Epithelial cell of esophagus (primary cell): ENCODE results near the gene DDX42.

ENCODE experiments used
- DNase-seq: peaks from one replicate; pipeline ENCODE4 v3.0.0; 2010; ENCODE audit warnings: low read depth
- H3K4me3 ChIP-seq: 2 replicates; pipeline ENCODE4 v1.5.1; 2011; ENCODE audit warnings: mild to moderate bottlenecking, low read length, control low read depth
- TF ChIP-seq, protein P1 (sequence below): IDR thresholded peaks from 2 replicates; pipeline ENCODE4 v1.5.1; 2011; ENCODE audit warnings: low read depth, mild to moderate bottlenecking, low read length, control low read depth, inconsistent platforms; ENCODE audit not compliant: insufficient read depth; ENCODE audit errors: missing control alignments

DDX42 gene

DNA sequence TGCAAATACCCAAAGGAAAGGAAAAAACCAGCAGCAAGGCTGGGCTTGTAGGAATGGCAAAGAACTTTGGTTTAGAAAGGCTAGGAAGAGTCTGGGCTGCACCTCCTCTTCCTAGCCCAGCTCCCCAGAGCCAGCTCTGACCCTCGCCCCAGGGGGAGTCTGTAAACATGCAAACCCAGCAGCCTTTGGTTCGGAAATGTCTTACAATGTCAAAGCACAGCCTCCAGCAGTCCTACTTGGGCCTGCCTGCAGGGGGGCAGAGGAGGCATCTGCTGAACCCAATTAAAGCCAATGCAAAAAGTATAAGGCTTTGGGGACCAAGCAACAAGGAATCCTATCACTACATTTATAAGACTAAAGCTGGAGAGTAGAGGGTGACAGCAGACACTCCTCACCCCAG is 58.5 kb downstream of the DDX42 start:
- no peak for DNase-seq
- no peak overlapping the region for H3K4me3 ChIP-seq
- TF ChIP-seq, protein P1, sequence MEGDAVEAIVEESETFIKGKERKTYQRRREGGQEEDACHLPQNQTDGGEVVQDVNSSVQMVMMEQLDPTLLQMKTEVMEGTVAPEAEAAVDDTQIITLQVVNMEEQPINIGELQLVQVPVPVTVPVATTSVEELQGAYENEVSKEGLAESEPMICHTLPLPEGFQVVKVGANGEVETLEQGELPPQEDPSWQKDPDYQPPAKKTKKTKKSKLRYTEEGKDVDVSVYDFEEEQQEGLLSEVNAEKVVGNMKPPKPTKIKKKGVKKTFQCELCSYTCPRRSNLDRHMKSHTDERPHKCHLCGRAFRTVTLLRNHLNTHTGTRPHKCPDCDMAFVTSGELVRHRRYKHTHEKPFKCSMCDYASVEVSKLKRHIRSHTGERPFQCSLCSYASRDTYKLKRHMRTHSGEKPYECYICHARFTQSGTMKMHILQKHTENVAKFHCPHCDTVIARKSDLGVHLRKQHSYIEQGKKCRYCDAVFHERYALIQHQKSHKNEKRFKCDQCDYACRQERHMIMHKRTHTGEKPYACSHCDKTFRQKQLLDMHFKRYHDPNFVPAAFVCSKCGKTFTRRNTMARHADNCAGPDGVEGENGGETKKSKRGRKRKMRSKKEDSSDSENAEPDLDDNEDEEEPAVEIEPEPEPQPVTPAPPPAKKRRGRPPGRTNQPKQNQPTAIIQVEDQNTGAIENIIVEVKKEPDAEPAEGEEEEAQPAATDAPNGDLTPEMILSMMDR: no peak

DNA sequence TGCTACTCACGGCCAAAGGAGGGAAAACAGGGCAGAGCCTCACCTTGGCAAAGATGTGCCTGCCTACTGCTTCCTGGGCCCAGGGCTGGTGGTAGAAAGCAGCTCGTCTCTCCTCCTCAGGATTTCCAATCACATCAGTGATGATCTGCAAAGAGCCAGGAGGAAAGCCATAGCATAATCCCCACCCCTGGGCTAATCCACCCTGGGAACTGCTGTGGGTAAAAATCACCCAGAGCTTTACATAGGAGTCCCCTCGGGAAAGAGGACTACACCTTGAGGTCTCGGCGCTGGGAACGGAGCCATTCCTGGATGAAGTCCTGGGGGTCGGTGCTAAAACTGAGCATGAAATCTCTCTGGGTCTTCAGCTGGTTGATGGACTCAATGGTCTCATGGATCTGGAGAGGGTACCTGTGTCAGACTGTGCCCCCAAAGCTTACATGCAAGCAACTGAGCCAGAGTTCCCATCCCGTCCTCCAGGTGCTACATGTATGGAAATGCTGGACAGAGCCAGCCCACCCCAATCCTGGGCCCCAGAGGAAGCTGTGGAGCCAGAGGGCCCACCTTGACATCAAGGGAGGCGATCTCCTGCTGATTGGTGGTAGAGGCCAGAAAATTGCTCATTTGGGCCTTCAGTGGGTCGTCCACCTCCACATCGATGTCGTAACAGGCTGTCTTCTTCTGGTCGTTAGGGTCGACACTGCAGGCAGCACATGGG is 59.2 kb downstream of the DDX42 start:
- TF ChIP-seq, protein P1: no peak
- DNase-seq: no peak
- no peak overlapping the region for H3K4me3 ChIP-seq

DNA sequence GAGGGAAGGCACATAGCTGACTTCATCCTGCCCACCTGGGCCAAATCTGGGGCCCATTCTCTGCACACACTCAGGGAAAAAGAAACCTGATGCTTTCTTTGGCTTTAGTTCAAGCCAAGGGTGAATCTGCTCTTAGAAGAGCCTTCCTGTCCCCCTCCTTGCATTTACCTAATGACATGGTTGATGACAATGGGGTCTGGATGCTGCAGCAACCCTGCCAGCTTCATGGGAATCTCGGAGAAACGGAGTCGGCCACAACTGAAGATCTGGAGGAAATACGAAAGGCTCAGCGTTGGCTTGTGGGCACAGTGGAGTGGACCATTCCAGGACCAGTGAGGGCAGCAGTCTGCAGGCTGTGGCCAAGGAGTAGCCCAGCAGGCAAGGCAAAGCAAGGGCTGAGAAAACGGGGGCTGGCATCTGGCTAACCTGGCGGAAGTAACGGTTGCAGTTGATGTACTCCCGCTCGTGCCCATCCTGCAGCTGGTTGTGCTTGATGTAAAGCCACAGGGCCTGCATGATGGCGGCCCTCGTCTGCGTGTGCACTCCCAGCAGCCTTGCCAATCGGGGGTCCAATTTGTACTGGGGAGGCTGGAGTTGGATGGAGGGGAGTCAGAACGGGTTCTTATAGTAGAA is 59.9 kb downstream of the DDX42 start:
- TF ChIP-seq, protein P1: no peak
- H3K4me3 ChIP-seq: no peak overlapping the region

DNA sequence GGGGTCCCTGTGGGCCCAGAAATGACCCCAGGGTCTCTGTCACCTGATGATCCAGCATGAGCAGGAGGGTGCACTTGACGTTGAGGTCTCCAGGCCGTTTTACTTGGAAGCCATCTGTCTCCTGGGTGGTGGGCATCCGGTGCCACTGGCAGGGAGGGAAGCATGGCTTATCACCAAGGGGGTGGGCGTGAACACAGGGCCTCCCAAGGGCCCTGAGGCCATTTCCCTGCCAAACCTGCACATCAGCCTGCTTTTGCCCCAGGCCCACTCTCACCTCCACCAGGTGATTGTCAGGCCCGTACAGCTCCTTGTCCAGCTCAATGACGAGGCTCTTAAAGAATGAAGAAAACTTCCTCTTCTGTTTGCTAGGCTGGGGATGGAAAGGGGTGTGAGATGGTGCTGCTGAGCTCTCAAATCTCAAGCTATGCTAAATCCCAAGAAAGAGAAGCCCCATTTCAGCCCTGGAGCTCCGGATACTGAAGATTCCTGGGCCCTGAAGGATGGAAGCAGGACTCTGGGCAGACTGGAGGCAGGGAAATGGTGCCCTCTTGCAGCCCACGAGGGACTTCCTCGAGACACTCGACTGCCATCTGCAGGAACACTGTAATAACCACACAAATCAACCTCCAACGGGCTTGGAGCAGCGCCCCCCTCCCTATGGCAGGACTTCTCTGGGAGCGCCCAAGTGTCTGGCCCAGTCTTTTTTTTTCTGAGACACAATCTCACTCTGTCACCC is 60.6 kb downstream of the DDX42 start:
- no peak overlapping the region for H3K4me3 ChIP-seq
- TF ChIP-seq, protein P1: peak; percentile 70
- DNase-seq: peak; percentile 83

More for the DNA sequence above, 59.9 kb downstream of the DDX42 start:
- no peak for DNase-seq

DNA sequence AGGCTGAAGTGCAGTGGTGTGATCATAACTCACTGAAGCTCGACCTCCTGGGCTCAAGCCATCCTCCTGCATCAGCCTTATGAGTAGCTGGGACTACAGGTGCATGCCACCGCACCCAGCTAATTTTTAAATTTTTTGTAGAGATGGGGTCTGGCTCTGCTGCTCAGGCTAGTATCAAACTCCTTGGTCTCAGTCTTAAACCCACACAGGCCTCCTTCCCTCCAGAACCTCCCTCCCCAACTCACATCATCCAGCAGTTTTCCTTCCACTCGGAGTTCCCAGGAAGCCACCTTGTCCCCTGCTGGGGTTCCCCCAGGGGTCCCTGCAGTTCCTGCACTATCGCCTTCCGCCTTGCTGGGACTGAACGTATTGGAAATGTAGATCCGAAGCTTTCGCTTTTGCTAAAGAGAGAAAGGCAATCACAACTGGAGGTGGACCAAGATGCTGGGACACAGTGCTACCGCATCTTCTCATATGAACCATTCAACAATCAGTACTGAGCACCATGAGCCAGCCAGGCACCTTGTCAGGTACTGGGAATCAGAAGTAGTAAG is 61.3 kb downstream of the DDX42 start:
- no peak for DNase-seq
- H3K4me3 ChIP-seq: no peak overlapping the region
- TF ChIP-seq, protein P1: no peak

DNA sequence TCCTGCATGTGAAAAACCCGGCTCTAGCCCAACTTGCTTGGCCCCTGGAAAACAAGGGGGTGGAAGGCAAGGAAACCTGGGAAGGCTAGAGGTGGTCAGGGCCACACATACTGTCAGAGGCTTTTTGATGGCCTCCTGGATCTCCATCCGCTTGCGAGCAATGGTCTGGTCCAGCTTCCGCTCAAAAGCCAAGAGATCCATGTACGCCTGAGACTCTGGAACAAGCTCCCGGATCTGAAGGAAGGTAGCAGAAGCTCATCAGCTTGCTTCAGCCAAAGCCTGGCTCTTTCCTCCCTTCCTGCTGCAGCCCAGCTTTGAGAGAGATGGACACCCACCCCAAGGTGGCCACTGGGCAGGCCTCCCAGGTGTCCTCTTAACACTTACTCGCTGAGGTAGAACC is 62.8 kb downstream of the DDX42 start:
- no peak for DNase-seq
- no peak overlapping the region for H3K4me3 ChIP-seq
- TF ChIP-seq, protein P1: no peak
